Renal cortical epithelial cell (primary cell): ENCODE measurements around the gene TMEM239. TPM values are rescaled to one million over a fixed set of nuclear protein-coding genes. Genes with fewer than 3 reads are reported as not detected.
"Not testable (repeated sequence)": the region's sequence is repeated elsewhere in the genome, so short reads cannot be mapped to it uniquely, and the experiment has no call there.

ENCODE experiments used
- DNase-seq: peaks from one replicate; pipeline ENCODE4 v3.0.0-alpha.2; 2011; ENCODE audit warnings: low read depth
- total RNA-seq: library from RNA; depleted of rRNA; stranded (reverse); fragments of >200 nt; gene quantifications from 2 replicates; pipeline ENCODE4 v1.2.3, GENCODE V29; 2014

TMEM239 gene
- total RNA-seq, 1 donor from 2014 or later, result not detected

GRCh38 chr20:2799688-2800520, 16.3 kb upstream of the TMEM239 start:
- no peak for DNase-seq

GRCh38 chr20:2800521-2801285, 15.5 kb upstream of the TMEM239 start, which contains the start of gene CPXM1:
TSS of gene CPXM1 (minus strand) at chr20:2800627. CDS start at chr20:2800572, 55 bp downstream.
- peak; percentile 16 for DNase-seq

- DNase-seq, result no peak
Observed at GRCh38 chr20:2801286-2801728, 14.9 kb upstream of the TMEM239 start.

GRCh38 chr20:2804041-2804828, 11.9 kb upstream of the TMEM239 start:
- no peak for DNase-seq

GRCh38 chr20:2804852-2805688, 11.1 kb upstream of the TMEM239 start:
- DNase-seq, result no peak

GRCh38 chr20:2805689-2806350, 10.3 kb upstream of the TMEM239 start:
- DNase-seq, result peak; percentile 86

GRCh38 chr20:2806351-2806701, 9.8 kb upstream of the TMEM239 start:
- DNase-seq, result no peak

- DNase-seq, result no peak
Observed at GRCh38 chr20:2807019-2807418, 9.1 kb upstream of the TMEM239 start.

- DNase-seq, result not testable (repeated sequence)
Observed at GRCh38 chr20:2807929-2808328, 8.2 kb upstream of the TMEM239 start.

GRCh38 chr20:2809690-2810089, 6.5 kb upstream of the TMEM239 start:
- peak; percentile 53 for DNase-seq

GRCh38 chr20:2812189-2812588, 4.0 kb upstream of the TMEM239 start:
- no peak for DNase-seq

- DNase-seq, result no peak
Observed at GRCh38 chr20:2814076-2814475, 2.1 kb upstream of the TMEM239 start.

GRCh38 chr20:2814587-2815051, 1.5 kb upstream of the TMEM239 start, which contains the start of gene C20orf141:
TSS of gene C20orf141 (plus strand) at chr20:2814987. CDS start at chr20:2815185, 198 bp downstream.
- DNase-seq, result peak; percentile 95

- DNase-seq, result no peak
Observed at GRCh38 chr20:2815242-2815900, 793 bp upstream of the TMEM239 start.

- DNase-seq, result no peak
Observed at GRCh38 chr20:2816583-2817340, 598 bp downstream of the TMEM239 start.

GRCh38 chr20:2817341-2817726, 1.2 kb downstream of the TMEM239 start:
- DNase-seq, result no peak

GRCh38 chr20:2817891-2818595, 1.9 kb downstream of the TMEM239 start:
- DNase-seq, result no peak
